HG03045 (cell line): ENCODE data around the gene SEPTIN7.
"Not testable (repeated sequence)": the region's sequence is repeated elsewhere in the genome, so short reads cannot be mapped to it uniquely, and the experiment has no call there.

Experiments used
- ATAC-seq: cut with Tn5 transposase; IDR thresholded peaks from one replicate; pipeline ENCODE4 v1.9.1; 2021; ENCODE audit warnings: mild to moderate bottlenecking, moderate library complexity; ENCODE audit not compliant: unreplicated experiment

Gene SEPTIN7

GRCh38 chr7:35800718-35801391 is at the start of gene SEPTIN7:
Gene SEPTIN7 (plus strand): TSS chr7:35801057. CDS start chr7:35801210, 153 bp downstream.
- ATAC-seq, result peak; percentile 87

- ATAC-seq, result no peak
Observed at GRCh38 chr7:35752742-35753141, 48.1 kb upstream of the SEPTIN7 start.

- no peak for ATAC-seq
Observed at GRCh38 chr7:35753761-35754603, 46.9 kb upstream of the SEPTIN7 start.

- no peak for ATAC-seq
Observed at GRCh38 chr7:35754741-35755140, 46.1 kb upstream of the SEPTIN7 start.

GRCh38 chr7:35755711-35756110 is 45.1 kb upstream of the SEPTIN7 start:
- no peak for ATAC-seq

GRCh38 chr7:35756453-35756852 is 44.4 kb upstream of the SEPTIN7 start:
- ATAC-seq, result not testable (repeated sequence)

GRCh38 chr7:35757574-35757973 is 43.3 kb upstream of the SEPTIN7 start:
- no peak for ATAC-seq

GRCh38 chr7:35758421-35758820 is 42.4 kb upstream of the SEPTIN7 start:
- ATAC-seq, result no peak

GRCh38 chr7:35760143-35760745 is 40.6 kb upstream of the SEPTIN7 start:
- no peak for ATAC-seq

GRCh38 chr7:35761871-35762677 is 38.8 kb upstream of the SEPTIN7 start:
- no peak for ATAC-seq

GRCh38 chr7:35762781-35763180 is 38.1 kb upstream of the SEPTIN7 start:
- ATAC-seq, result no peak

GRCh38 chr7:35768346-35768745 is 32.5 kb upstream of the SEPTIN7 start:
- no peak for ATAC-seq

GRCh38 chr7:35771776-35772175 is 29.1 kb upstream of the SEPTIN7 start:
- ATAC-seq, result no peak

GRCh38 chr7:35773994-35774393 is 26.9 kb upstream of the SEPTIN7 start:
- no peak for ATAC-seq

GRCh38 chr7:35776686-35777085 is 24.2 kb upstream of the SEPTIN7 start:
- ATAC-seq, result no peak

- no peak for ATAC-seq
Observed at GRCh38 chr7:35777121-35777520, 23.7 kb upstream of the SEPTIN7 start.

GRCh38 chr7:35780070-35780469 is 20.8 kb upstream of the SEPTIN7 start:
- no peak for ATAC-seq

GRCh38 chr7:35781200-35781701 is 19.6 kb upstream of the SEPTIN7 start:
- no peak for ATAC-seq

- ATAC-seq, result no peak
Observed at GRCh38 chr7:35781767-35782515, 18.9 kb upstream of the SEPTIN7 start.

- ATAC-seq, result no peak
Observed at GRCh38 chr7:35784332-35784731, 16.5 kb upstream of the SEPTIN7 start.
